Kidney (tissue), 14 donors: ENCODE measurements around the gene AQP12A. TPM values are rescaled to one million over a fixed set of nuclear protein-coding genes. Genes with fewer than 3 reads are reported as not detected.

Experiments
- DNase-seq, 5 donors: peaks; one replicate each; pipeline ENCODE4 v3.0.0-alpha.2; 2013 to 2020
- FAIRE-seq: peaks from 2 replicates; lab custom pipeline; 2012; peaks lifted over from hg19 to GRCh38; lab: Jason Lieb, UNC
- H3K27ac ChIP-seq, 2 donors: one replicate each; pipeline ENCODE4 v1.7.0; 2013; ENCODE audit warnings: low read depth in 2 of 2, low read length in 2 of 2, inconsistent platforms in 1 of 2
- H3K27me3 ChIP-seq: one replicate; pipeline ENCODE4 v1.7.1; 2013; ENCODE audit warnings: low read length, inconsistent platforms; ENCODE audit not compliant: control insufficient read depth, insufficient read depth
- H3K36me3 ChIP-seq, 3 donors: one replicate each; pipeline versions ENCODE4 v1.7.0 to v1.7.1; 2013; ENCODE audit warnings: low read length in 3 of 3, control low read depth in 1 of 3, inconsistent platforms in 1 of 3; ENCODE audit not compliant: insufficient read depth in 3 of 3, control insufficient read depth in 2 of 3
- H3K4me1 ChIP-seq, 3 donors: one replicate each; pipeline versions ENCODE4 v1.7.0 to v1.7.1; 2013; ENCODE audit warnings: low read length in 3 of 3, inconsistent platforms in 1 of 3, low read depth in 1 of 3; ENCODE audit not compliant: control insufficient read depth in 2 of 3, insufficient read depth in 2 of 3
- H3K4me3 ChIP-seq, 3 donors: one replicate each; pipeline versions ENCODE4 v1.7.0 to v1.8.1; 2013; ENCODE audit warnings: low read length in 3 of 3, control low read depth in 1 of 3, inconsistent platforms in 1 of 3
- H3K9ac ChIP-seq, 3 donors: one replicate each; pipeline versions ENCODE4 v1.7.0 to v1.7.1; 2013; ENCODE audit warnings: low read length in 3 of 3, control low read depth in 1 of 3, inconsistent platforms in 1 of 3
- H3K9me3 ChIP-seq, 3 donors: one replicate each; pipeline versions ENCODE4 v1.7.0 to v1.7.1; 2013; ENCODE audit warnings: low read length in 3 of 3, control low read depth in 1 of 3, inconsistent platforms in 1 of 3; ENCODE audit not compliant: control insufficient read depth in 2 of 3, insufficient read depth in 1 of 3
- intact Hi-C: fragments of 100-400 bp; cut with DNase I; formaldehyde crosslinking; loops from one replicate; pipeline ENCODE4 v1.11.1; 2022
- polyA plus RNA-seq: library from polyadenylated mRNA; stranded (reverse); fragments of 350-450 nt; fragmentation: Illumina TruSeq; extraction: RNeasy Lipid Tissue Mini Kit (QIAGEN cat#74804); gene quantifications from one replicate; pipeline ENCODE4 v1.2.3, GENCODE V29; 2014; ENCODE audit warnings: low read depth, low replicate concordance; ENCODE audit not compliant: insufficient read depth
- total RNA-seq: library from RNA; stranded (reverse); fragmentation: NEBNext Ultra II Directional; extraction: Animal tissue kit (Norgen Biotek cat#: 25700); gene quantifications from one replicate; pipeline ENCODE4 v1.2.1, GENCODE V29; 2021
- TF ChIP-seq, protein P1 (sequence below): IDR thresholded peaks from 3 replicates; pipeline ENCODE4 v1.5.1; 2012; ENCODE audit warnings: mild to moderate bottlenecking, moderate library complexity, borderline replicate concordance; ENCODE audit not compliant: insufficient read depth; ENCODE audit errors: extremely low read depth
- donor health status: control.
- donor health status: control.
- donor health status: control.
- donor health status: control.
- donor health status: control.
- donor health status: DM: yes; HTN: yes; CAD: no.
- donor health status: Normal renal cell carcinoma (clear cell type).

Gene AQP12A
- total and polyA plus RNA-seq, 2 donors from 2014 or later = not detected

DNA sequence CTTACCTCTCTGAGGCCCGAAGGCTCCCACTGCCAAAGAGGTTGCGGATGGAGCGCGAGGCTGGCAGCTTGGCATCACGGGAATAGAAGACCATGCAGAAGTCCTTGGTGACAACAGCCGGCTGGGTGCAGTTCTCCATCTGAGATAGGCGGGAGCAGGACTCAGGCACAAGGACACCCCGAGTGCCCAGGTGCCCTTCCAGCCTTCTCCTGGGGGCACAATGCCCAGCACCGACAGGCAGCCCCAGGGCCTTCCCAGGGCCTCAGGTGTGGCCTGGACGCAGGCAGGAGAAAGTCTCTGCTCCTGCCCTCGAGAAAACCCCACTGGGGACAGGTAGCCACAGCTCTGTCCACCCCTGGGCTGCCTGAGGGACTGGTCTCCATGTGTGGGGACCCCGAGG is 33.6 kb downstream of the AQP12A start:
- TF ChIP-seq, protein P1, sequence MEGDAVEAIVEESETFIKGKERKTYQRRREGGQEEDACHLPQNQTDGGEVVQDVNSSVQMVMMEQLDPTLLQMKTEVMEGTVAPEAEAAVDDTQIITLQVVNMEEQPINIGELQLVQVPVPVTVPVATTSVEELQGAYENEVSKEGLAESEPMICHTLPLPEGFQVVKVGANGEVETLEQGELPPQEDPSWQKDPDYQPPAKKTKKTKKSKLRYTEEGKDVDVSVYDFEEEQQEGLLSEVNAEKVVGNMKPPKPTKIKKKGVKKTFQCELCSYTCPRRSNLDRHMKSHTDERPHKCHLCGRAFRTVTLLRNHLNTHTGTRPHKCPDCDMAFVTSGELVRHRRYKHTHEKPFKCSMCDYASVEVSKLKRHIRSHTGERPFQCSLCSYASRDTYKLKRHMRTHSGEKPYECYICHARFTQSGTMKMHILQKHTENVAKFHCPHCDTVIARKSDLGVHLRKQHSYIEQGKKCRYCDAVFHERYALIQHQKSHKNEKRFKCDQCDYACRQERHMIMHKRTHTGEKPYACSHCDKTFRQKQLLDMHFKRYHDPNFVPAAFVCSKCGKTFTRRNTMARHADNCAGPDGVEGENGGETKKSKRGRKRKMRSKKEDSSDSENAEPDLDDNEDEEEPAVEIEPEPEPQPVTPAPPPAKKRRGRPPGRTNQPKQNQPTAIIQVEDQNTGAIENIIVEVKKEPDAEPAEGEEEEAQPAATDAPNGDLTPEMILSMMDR = no peak
- Histone ChIP-seq H3K9me3 (no peaks in the 10 kb centered on the region), H3K27me3 (no peaks in the 10 kb centered on the region), H3K36me3 (no peaks in the 10 kb centered on the region), H3K27ac (no peak overlapping the region), H3K4me1 (no peaks in the 10 kb centered on the region), H3K9ac (no peak overlapping the region), H3K4me3 (no peak overlapping the region)
- FAIRE-seq (no peak), DNase-seq (no peak)
- intact Hi-C loops = no loop called here

- H3K9me3 ChIP-seq = no peaks in the 10 kb centered on the region
These were observed 34.0 kb downstream of the AQP12A start for GRCh38 chr2:240725671-240726070.

GRCh38 chr2:240726876-240727275 is 35.2 kb downstream of the AQP12A start:
- no peaks in the 10 kb centered on the region for H3K9me3 ChIP-seq
- no peaks in the 10 kb centered on the region for H3K4me1 ChIP-seq
- H3K27ac ChIP-seq = no peak overlapping the region
- no peaks in the 10 kb centered on the region for H3K36me3 ChIP-seq
- no peak for DNase-seq
- FAIRE-seq = no peak
- TF ChIP-seq, protein P1 = no peak
- H3K4me3 ChIP-seq = no peak overlapping the region
- intact Hi-C loops = no loop called here
- H3K27me3 ChIP-seq = no peaks in the 10 kb centered on the region
- no peak overlapping the region for H3K9ac ChIP-seq

More at GRCh38 chr2:240725671-240726070, 34.0 kb downstream of the AQP12A start:
- DNase-seq (no peak), FAIRE-seq (no peak)
- Histone ChIP-seq H3K9ac (no peak overlapping the region), H3K4me1 (no peaks in the 10 kb centered on the region), H3K36me3 (no peaks in the 10 kb centered on the region), H3K27me3 (no peaks in the 10 kb centered on the region), H3K27ac (no peak overlapping the region), H3K4me3 (no peak overlapping the region)
- TF ChIP-seq, protein P1 = no peak
- intact Hi-C loops = no loop called here

- TF ChIP-seq, protein P1 = no peak
- Histone ChIP-seq H3K27me3 (no peaks in the 10 kb centered on the region), H3K4me3 (no peak overlapping the region), H3K27ac (no peak overlapping the region), H3K9ac (no peak overlapping the region), H3K4me1 (no peaks in the 10 kb centered on the region), H3K36me3 (no peaks in the 10 kb centered on the region), H3K9me3 (no peaks in the 10 kb centered on the region)
- FAIRE-seq = no peak
- no peak for DNase-seq
- intact Hi-C loops = no loop called here
These were observed 35.8 kb downstream of the AQP12A start for GRCh38 chr2:240727439-240727838.
